NCI-H2107 treated with DMSO at 0.1 percent for 48 hours (cell line): ENCODE measurements around the gene TMEM129.

ENCODE experiments used
- DNase-seq: peaks from one replicate; lab custom pipeline; 2025; ENCODE audit not compliant: unreplicated experiment; lab: John Stamatoyannopoulos, UW

Gene TMEM129

DNA sequence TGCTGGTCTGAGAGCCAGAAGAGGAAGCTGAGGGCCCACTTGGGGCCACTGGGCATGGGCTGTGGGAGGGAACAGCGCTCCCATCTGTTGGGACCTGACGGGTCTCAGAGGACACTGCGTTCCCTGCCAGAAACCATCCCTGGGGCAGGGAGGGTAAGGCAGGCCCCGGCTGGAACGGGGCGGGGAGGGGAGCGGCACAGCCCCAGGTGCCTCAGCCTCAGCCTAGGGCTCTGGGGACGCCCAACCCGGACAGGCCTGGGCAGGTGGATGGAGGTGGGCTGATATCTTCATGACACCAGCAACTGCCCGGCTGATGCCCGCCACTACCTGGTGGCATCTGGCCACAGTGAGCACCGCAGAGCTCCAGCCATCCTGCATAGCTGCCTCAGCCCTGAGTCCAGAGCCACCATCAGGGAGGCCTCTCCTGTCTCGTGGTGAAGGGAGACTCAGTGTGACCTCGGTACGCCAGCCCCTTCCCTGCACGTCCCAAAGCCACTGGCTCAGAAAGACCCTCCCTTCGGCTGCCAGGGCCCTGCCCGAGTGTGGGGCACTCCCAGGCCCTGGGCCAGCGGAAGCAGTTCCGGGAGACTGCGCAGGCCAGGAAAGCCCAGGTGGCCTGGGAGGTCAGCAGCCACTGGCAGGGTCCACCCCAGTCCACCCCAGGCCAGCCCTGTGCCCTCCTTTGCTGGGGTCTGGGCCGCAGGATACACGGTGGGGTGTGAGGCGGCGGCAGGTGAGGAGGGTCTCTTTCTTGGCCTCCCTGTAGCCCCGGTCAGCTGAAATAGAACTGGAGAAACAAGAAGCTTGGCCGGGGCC is 37.4 kb upstream of the TMEM129 start:
- DNase-seq: no peak

DNA sequence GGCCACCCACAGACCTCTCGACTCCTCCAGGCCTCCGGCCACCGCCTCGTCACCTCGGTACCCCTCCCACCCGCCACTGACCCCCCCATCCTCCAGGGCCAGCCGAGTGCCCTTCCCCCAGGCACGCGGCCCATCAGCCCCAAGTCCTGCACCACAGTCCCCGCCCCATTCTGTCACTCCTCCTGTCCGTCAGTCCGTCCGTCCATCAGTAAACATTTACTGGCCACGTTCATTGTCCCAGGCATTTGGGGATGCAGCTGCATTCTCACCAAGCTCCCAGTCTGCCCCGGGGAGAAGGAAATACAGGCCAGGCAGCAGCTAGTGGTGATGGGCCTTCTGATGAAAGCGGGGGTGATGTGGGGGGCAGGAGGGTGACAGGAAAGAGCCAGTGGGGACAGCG is 36.7 kb upstream of the TMEM129 start:
- no peak for DNase-seq

DNA sequence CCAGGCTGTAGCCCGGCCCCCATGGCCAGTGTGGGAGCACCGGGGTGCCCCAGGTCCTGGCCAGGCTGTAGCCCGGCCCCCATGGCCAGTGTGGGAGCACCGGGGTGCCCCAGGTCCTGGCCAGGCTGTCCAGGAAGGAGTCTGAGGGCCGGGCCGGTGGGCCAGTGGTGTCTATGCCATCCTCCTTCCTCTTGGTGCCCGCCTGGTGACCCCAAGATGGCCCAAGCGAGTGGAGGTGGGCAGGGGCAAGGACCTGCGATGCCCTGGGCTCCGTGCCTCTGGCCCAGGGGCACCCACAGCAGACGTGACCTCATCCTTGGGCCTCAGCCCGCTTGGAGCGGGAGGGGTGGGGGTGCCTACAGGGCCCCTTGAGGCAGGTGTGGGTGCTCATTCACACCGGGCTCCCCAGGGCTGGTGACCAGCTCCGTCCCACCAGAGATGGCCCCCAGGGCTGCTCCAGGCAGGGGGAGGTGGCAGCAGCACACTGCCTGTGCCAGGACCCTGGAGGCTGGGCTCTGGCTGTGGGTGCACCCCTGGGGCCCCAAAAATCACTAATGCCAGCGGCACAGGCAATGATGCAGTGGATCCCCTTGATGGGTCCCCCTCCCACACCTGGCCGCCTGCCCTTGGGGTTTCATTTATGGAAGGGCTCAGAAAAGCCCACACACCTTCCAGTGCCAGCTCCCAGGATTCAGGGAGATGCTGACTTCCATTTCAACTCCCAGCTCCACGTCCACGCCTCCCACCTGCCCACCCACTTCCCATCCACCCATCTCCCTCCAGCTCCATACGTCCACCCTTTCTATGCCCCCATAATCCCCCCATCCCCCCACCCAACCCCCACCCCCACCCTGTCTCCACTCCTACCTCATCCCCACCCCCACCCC is 36.0 kb upstream of the TMEM129 start:
- DNase-seq: no peak

DNA sequence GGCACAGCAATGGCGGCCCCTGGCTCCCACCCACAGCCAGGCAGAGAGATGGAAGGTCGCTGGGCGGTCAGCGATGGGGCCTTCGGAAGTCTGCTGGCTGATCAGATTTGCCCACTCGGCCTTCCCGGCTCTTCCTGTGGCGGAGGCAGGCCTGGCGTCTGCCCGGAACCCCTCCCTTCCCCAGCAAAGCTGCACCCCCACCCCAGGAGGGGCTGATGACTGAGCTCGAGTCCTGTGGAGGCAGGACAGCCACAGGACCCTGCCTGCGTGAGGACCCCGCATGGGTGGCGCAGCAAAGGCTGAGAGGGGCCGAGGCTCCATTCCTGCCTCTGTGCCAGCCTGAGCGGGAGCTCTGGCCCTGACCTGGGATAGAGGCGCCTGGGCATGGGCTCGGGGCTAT is 35.0 kb upstream of the TMEM129 start:
- DNase-seq: no peak

GRCh38 chr4:1755297-1755696 is 34.2 kb upstream of the TMEM129 start:
- no peak for DNase-seq

- no peak for DNase-seq
Measured at GRCh38 chr4:1754336-1754735, 33.2 kb upstream of the TMEM129 start.

GRCh38 chr4:1753697-1754311 is 32.7 kb upstream of the TMEM129 start:
- DNase-seq: no peak

- no peak for DNase-seq
Measured at GRCh38 chr4:1753294-1753696, 32.2 kb upstream of the TMEM129 start.

DNA sequence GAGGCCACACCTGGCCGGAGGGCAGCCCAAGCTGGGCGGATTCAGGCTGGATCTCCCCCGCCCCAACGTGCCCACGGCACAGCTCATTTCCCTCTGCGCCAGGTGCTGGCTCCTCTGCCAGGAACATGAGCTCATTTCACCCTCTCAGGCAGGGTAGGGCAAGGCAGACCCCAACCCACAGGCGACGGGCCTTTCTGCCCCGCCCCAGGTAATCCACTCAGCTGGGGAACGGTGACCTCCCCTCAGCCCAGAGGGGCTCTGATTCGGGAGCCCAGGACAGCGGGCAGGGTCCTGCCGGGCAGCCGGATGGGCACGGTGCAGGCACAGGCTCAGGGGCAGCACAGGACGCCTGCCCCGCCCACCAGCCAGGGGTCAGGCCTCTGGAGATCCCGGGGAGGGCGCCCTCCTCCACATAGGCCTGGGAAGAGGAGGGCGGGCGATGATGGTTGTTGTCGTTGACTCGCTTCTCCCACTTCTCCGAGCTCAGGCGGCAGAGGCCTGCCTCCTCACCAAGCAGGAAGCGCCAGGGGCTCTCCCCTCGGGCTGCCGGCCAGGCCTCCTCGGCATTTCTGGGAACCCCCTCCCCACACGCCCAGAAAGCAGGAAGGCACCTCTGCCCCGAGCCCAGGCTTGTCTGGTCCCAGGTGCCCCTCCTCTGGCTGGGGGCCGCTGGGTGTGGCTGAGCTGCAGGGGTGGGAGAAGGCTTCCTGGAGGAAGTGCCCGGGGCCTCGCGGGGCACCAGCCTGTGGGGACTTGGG is 31.3 kb upstream of the TMEM129 start:
- DNase-seq: no peak

DNA sequence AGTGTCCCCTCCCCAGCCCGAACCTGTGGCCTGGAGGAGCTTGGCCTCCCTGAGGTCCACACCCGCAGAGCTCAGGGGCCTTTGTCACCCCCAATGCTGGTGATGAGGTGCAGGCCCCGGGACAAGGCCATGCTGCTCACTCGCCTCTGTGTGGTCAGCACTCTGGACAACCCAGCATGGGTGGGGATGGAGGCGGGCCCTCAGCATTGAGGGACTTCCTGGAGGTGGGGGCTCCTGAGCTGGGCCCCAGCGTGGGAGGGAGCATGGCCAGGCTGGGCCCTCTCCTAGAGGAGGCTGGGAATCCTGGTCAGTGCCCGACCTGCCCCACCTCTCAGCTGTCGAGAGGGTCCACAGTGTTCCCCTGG is 30.8 kb upstream of the TMEM129 start:
- no peak for DNase-seq

- DNase-seq: no peak
Measured at GRCh38 chr4:1751155-1751918, 30.2 kb upstream of the TMEM129 start.

DNA sequence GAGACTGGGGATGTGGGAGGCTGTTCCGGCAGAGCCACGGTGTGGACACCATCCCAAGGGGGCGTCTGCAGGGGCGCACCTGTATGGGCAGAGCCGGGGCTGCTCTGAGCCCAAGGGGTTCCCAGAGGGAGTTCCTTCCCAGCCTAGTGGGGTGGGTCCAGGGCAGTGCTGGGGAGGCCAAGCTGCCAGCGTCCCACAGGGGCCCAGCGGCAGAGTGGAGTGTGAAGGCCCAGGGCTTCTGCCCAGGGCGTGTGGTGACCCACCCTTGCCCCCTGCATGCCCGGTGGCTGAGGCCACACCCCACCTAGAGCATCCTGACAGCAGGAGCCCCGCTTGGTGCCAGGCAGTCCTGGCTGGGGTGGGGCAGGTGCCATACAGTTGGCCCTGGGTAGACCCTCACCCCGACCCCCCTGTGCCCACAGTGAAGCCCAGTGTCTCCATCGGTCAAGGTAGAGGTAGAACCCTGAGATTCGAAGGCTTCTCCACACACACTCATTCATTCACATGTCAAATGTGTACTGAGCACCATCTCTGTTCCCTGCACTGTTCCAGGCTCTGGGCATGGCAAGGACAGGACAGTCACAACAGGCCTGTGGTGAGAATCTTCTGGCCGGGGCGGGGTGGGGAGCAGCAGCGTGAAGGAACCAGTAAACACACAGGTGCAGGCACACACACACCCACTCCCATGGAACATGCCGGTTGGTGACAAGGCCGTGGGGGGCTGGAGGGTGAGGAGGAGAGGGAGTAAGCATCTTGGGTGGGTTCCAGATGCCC is 29.4 kb upstream of the TMEM129 start:
- no peak for DNase-seq

DNA sequence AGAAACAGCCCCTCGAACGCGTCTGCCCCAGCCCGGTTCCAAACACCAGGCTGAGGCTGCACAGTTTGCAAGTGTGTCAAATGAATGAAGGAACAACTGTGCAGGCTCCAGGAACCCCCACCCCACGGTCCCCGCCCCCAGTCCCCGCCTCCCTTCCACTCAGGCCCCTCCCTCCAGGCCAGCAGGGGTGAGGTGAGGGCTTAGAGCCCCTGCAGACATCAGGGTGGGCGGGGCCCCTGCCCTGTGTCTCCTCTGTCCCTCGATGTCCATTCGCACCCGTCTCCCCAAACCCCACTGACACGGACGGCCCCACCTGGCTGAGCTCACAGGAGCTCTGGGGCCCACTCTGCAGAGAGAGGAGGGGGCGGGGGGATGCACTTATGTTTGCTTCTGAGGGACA is 28.7 kb upstream of the TMEM129 start:
- no peak for DNase-seq

- DNase-seq: no peak
Measured at GRCh38 chr4:1749370-1749769, 28.2 kb upstream of the TMEM129 start.

GRCh38 chr4:1748465-1748995 is 27.4 kb upstream of the TMEM129 start:
- no peak for DNase-seq

DNA sequence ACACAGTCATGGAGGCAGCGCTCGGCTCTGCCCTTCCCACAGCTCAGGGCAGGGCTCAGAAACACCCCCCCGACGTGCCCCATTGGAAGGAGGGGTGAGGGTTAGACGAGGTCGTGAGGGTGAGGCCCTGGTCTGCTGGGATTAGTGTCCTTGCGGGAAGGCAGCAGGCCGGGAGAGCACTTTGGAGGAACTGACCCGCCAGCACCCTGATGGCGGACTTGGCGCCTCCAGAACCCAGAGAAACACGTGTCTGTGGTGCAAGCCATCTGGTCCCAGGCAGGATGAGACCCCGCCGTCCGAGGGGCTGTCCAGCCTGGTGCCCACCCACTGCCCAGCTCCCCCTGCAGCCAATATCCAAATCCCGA is 26.5 kb upstream of the TMEM129 start:
- no peak for DNase-seq

- DNase-seq: no peak
Measured at GRCh38 chr4:1746919-1747602, 25.9 kb upstream of the TMEM129 start.

GRCh38 chr4:1746265-1746691 is 25.2 kb upstream of the TMEM129 start:
- DNase-seq: no peak

DNA sequence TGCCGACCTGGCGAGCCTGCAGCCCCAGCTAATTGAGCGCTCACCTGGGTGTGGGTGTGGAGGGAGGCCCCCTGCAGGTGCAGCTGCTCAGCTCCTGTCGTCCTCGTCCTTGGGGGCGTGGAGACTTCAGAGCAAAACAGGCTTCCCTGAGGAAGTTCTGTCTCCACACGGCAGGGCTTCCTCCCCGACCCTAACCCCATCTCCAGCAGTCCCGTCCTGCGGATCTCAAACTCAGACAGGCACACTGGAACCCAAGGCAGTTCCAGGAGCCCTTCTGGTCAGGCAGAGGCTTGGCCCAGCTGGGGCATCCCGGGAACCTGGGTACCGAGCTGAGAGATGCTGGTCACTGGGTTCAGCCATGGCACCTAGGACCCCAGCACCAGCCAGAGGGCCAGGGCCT is 24.6 kb upstream of the TMEM129 start:
- no peak for DNase-seq
